Epithelial cell of esophagus (primary cell): Measurements from ENCODE around the gene PGAP6.
A peak's percentile ranks its signal among the peaks of the same experiment; 100 is the strongest.

Experiments
- DNase-seq: peaks from one replicate; pipeline ENCODE4 v3.0.0; 2010; ENCODE audit warnings: low read depth
- H3K4me3 ChIP-seq: 2 replicates; pipeline ENCODE4 v1.5.1; 2011; ENCODE audit warnings: mild to moderate bottlenecking, low read length, control low read depth
- TF ChIP-seq, protein P1 (sequence below): IDR thresholded peaks from 2 replicates; pipeline ENCODE4 v1.5.1; 2011; ENCODE audit warnings: low read depth, mild to moderate bottlenecking, low read length, control low read depth, inconsistent platforms; ENCODE audit not compliant: insufficient read depth; ENCODE audit errors: missing control alignments

PGAP6 gene, protein sequence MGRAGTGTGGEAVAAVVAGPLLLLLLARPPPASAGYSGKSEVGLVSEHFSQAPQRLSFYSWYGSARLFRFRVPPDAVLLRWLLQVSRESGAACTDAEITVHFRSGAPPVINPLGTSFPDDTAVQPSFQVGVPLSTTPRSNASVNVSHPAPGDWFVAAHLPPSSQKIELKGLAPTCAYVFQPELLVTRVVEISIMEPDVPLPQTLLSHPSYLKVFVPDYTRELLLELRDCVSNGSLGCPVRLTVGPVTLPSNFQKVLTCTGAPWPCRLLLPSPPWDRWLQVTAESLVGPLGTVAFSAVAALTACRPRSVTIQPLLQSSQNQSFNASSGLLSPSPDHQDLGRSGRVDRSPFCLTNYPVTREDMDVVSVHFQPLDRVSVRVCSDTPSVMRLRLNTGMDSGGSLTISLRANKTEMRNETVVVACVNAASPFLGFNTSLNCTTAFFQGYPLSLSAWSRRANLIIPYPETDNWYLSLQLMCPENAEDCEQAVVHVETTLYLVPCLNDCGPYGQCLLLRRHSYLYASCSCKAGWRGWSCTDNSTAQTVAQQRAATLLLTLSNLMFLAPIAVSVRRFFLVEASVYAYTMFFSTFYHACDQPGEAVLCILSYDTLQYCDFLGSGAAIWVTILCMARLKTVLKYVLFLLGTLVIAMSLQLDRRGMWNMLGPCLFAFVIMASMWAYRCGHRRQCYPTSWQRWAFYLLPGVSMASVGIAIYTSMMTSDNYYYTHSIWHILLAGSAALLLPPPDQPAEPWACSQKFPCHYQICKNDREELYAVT

DNA sequence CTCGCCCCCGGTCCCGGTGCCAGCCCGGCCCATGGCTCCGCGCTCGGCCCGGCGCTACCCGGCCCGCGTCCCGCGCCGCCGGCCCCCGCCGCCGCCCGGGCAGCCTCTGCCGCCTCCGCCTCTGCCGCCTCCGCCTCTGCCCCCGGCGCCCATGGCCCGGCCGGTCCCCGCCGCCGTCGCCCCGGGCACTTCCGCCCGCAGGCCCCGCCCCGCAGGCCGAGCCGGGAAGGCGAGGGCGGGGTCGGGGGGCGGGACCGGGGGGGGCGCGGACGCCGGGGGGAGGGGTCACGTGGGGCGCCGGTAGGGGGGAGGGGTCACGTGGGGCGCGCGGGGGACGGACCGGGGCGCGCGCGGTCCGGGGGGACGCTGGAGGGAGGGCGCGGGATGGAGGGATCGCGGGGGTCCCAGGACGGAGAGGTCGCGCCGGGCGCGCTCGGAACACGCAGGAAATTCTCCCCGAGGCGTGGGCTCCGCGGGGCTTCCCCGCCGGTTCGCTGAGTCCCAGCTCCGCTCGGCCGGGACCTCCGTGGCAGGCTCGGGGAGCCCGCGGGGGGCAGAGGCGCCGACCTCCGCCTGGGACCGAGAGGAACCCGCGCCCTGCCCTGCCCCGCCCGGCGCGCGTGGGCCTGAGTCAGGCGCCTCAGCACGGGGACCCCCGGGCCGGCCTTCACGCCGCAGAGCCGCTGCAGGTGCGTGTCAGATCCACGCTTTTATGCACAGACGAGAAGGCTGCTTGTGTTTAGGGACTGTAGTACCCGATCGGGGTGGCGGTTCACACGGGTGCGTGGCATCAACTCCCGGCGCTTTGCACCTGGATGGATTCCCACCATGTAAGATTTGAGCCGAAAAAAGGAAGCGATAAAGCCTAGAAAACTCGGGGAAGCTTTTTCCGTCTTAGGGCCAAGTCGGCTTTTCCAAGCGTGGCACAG, at the start of gene PGAP6:
PGAP6 (minus strand) TSS at position 190 of the 929 bp plus-strand sequence; CDS start at position 33, 157 bp downstream.
- TF ChIP-seq, protein P1, sequence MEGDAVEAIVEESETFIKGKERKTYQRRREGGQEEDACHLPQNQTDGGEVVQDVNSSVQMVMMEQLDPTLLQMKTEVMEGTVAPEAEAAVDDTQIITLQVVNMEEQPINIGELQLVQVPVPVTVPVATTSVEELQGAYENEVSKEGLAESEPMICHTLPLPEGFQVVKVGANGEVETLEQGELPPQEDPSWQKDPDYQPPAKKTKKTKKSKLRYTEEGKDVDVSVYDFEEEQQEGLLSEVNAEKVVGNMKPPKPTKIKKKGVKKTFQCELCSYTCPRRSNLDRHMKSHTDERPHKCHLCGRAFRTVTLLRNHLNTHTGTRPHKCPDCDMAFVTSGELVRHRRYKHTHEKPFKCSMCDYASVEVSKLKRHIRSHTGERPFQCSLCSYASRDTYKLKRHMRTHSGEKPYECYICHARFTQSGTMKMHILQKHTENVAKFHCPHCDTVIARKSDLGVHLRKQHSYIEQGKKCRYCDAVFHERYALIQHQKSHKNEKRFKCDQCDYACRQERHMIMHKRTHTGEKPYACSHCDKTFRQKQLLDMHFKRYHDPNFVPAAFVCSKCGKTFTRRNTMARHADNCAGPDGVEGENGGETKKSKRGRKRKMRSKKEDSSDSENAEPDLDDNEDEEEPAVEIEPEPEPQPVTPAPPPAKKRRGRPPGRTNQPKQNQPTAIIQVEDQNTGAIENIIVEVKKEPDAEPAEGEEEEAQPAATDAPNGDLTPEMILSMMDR: no peak
- peak; percentile 43 for DNase-seq
- peak within 1 kb of the TSS; percentile 56 for H3K4me3 ChIP-seq

DNA sequence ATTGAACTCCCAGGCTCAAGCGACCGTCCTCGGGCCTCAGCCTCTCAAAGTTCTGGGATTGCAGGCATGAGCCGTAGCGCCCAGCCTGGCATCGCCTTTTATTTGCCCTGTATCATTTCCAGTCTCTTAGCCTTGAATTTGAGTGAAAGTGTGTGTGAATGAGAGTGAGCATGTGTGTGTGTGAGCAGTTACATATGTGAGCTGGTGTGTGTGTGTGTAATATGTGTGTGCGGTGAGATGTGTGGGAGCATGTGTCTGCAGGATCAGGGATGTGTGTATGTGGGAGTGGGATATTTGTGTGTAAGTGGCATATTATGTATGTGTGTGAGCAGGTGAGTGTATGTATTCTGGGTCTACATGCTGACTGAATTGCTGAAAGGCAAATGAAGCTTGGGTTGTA, 49.1 kb upstream of the PGAP6 start:
- no peak overlapping the region for H3K4me3 ChIP-seq
- DNase-seq: no peak
- TF ChIP-seq, protein P1: no peak

GRCh38 chr16:427250-427649, 45.5 kb upstream of the PGAP6 start:
- no peak for DNase-seq
- TF ChIP-seq, protein P1: no peak
- H3K4me3 ChIP-seq: peak overlapping the region; percentile 65

GRCh38 chr16:426906-427249, 45.1 kb upstream of the PGAP6 start:
- TF ChIP-seq, protein P1: no peak
- DNase-seq: no peak
- peak overlapping the region; percentile 65 for H3K4me3 ChIP-seq

GRCh38 chr16:426115-426905, 44.5 kb upstream of the PGAP6 start:
- DNase-seq: no peak
- TF ChIP-seq, protein P1: no peak
- peak overlapping the region; percentile 65 for H3K4me3 ChIP-seq

DNA sequence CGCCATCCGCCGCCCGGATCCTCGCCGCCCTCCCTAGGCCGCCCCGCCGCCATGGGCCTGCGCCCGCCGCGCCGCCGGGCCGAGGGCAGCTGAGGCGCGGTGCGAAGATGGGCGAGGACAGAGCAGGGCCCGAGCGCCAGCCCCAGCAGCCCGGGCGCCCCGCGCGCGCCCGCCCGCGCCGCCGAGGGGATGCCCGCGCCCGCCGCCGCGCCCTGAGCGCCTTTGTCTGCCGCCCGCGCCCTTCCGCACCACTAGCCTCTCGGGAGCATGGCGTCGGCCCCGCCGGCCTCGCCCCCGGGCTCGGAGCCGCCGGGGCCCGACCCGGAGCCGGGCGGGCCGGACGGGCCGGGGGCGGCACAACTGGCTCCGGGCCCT, 43.9 kb upstream of the PGAP6 start:
- peak overlapping the region; percentile 51 for H3K4me3 ChIP-seq
- TF ChIP-seq, protein P1: no peak
- peak; percentile 16 for DNase-seq
